Heart left ventricle (tissue), 13 donors: ENCODE data around the gene FLVCR2.

Source experiments
- POLR2A ChIP-seq, 2 donors: fragments of 450-650 bp; IDR thresholded peaks; one replicate each; pipeline ENCODE4 v1.6.1; 2017; ENCODE audit warnings: antibody characterized with exemption in 2 of 2, mild to moderate bottlenecking in 2 of 2, moderate library complexity in 2 of 2
- TF ChIP-seq, protein P1 (sequence below), 12 donors: fragments of 200-600 bp; sonication (generic) in 4 of 12; IDR thresholded peaks; one replicate each; pipeline versions ENCODE4 v1.5.0 to v1.8.0; 2018 to 2022; ENCODE audit warnings: antibody characterized with exemption in 12 of 12, mild to moderate bottlenecking in 5 of 12
- donor health status: ischemic (EF 13 %, LVEDD 7.1; RV severe dilation, severe dysfunction).
- donor health status: DM: no; HTN: yes; CAD: no.
- donor health status: DM: no; HTN: no; CAD: no.
- donor health status: ischemic (EF 25% LVEDD 6.9; RV normal size, moderate dysfunction).
- donor health status: ischemic (EF 25% LVEDD 5.7; RV mildly dilated, moderate dysfunction).
- donor health status: ischemic (EF 35%, LVEDD 5.7; RV mildly dilated, moderate dysfunction).
- donor health status: nonischemic (EF 11% LVEDD 7.7; RV severe dilation, severe dysfunction).
- donor health status: DM: yes; HTN: yes; CAD: no.
- donor health status: PGD.
- donor health status: ischemic (EF 29% LVEDD 5.4; RV normal size, mild dysfunction).
- donor health status: nonischemic (EF 23%, LVEDD 6.1; RV moderate dilation, normal function).

DNA sequence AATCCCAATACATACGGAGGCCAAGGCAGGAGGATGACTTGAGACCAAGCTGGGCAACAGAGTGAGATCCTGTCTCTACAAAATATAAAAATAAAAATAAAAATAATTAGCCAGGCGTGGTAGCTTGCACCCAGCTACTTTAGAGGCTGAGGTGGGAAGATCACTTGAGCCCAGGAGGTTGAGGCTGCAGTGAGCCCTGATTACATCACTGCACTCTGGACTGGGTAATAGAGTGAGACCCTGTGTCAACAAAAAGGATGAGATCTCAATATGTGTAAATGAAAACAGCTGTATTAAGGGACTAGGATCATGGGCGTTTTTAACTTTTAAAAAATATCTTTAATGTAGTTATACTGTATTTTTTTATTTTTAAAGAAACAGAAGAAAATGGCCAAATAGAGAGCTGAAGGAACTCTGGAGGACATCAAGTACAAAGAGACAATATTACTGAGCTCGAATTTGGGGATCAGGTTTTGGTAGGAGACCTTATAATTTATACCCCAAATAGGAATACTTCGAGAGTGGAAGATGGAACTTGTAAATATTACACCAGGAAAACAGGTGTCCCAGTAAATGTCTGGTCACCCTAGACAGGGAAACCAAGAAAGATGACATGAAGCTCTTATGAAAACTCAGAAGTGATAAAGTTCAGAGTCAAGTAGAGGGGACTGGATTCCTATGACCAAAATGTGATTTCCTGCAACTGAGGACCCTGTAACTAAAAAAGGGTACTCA is 43.1 kb upstream of the FLVCR2 start:
- TF ChIP-seq POLR2A (IDR thresholded peaks at IDR 0.05) = no peak
- TF ChIP-seq, protein P1, sequence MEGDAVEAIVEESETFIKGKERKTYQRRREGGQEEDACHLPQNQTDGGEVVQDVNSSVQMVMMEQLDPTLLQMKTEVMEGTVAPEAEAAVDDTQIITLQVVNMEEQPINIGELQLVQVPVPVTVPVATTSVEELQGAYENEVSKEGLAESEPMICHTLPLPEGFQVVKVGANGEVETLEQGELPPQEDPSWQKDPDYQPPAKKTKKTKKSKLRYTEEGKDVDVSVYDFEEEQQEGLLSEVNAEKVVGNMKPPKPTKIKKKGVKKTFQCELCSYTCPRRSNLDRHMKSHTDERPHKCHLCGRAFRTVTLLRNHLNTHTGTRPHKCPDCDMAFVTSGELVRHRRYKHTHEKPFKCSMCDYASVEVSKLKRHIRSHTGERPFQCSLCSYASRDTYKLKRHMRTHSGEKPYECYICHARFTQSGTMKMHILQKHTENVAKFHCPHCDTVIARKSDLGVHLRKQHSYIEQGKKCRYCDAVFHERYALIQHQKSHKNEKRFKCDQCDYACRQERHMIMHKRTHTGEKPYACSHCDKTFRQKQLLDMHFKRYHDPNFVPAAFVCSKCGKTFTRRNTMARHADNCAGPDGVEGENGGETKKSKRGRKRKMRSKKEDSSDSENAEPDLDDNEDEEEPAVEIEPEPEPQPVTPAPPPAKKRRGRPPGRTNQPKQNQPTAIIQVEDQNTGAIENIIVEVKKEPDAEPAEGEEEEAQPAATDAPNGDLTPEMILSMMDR (IDR thresholded peaks at IDR 0.05) = no peak
